Adrenal gland (tissue), 12 donors: Measurements from ENCODE around the gene KCNT1. TPM values are rescaled to one million over a fixed set of nuclear protein-coding genes. Genes with fewer than 3 reads are reported as not detected.

Experiments used
- DNase-seq, 7 donors: peaks; one replicate each; pipeline ENCODE4 v3.0.0-alpha.2; 2019 to 2020
- H3K27ac ChIP-seq, 5 donors: fragments of 200-600 bp; sonication (generic) in 4 of 5; 1 replicate in 3 of 5; 2 replicates in 2 of 5; pipeline versions ENCODE4 v1.5.1 to v1.8.0; 2016 to 2020; ENCODE audit warnings: mild to moderate bottlenecking in 1 of 5
- H3K27me3 ChIP-seq: fragments of 200-600 bp; 2 replicates; pipeline ENCODE4 v1.8.0; 2021
- H3K36me3 ChIP-seq, 2 donors: fragments of 200-600 bp; replicated peaks in 1 of 2; 1 replicate in 1 of 2; 2 replicates in 1 of 2; pipeline versions ENCODE4 v1.5.1 to v1.8.0; 2018 to 2022
- H3K4me1 ChIP-seq, 2 donors: fragments of 200-600 bp; replicated peaks in 1 of 2; 1 replicate in 1 of 2; 2 replicates in 1 of 2; pipeline versions ENCODE4 v1.5.1 to v1.8.0; 2018 to 2021
- H3K4me3 ChIP-seq, 4 donors: fragments of 200-600 bp; sonication (generic) in 3 of 4; one replicate each; pipeline ENCODE4 v1.5.1; 2016 to 2018
- H3K9me3 ChIP-seq, 3 donors: fragments of 200-600 bp; sonication (generic) in 1 of 3; replicated peaks in 1 of 3; 1 replicate in 2 of 3; 2 replicates in 1 of 3; pipeline versions ENCODE4 v1.5.1 to v1.8.0; 2016 to 2021
- POLR2A ChIP-seq, 2 donors: fragments of 450-650 bp; IDR thresholded peaks; one replicate each; pipeline ENCODE4 v1.6.1; 2017; ENCODE audit warnings: antibody characterized with exemption in 2 of 2, mild to moderate bottlenecking in 2 of 2, moderate library complexity in 1 of 2
- WGBS, 4 donors: extraction: QIAGEN DNeasy Blood & Tissue Kit in 2 of 4; methylation state at CpG; one replicate each; pipeline versions ENCODE4 v1.1.5 to v1.1.7; 2013 to 2017; 5-methylcytosine and 5-hydroxymethylcytosine counted together
- intact Hi-C, 2 donors: fragments of 100-400 bp; cut with DNase I; formaldehyde crosslinking; loops; one replicate each; pipeline versions ENCODE4 v1.14.1 to v1.15.0; 2022 to 2023
- polyA plus RNA-seq, 3 donors: library from polyadenylated mRNA; stranded (reverse); fragments of 200-250 nt in 2 of 3; fragments of 350-450 nt in 1 of 3; fragmentation: Illumina TruSeq in 1 of 3; extraction: RNeasy Lipid Tissue Mini Kit (QIAGEN cat#74804) in 1 of 3; gene quantifications; one replicate each; pipeline ENCODE4 v1.2.3, GENCODE V29; 2013 to 2014
- total RNA-seq, 9 donors: library from RNA; depleted of rRNA in 4 of 9; stranded (reverse); fragments of >200 nt in 4 of 9; fragments of 120-200 nt in 1 of 9; fragmentation: NEBNext Ultra II Directional in 1 of 9; extraction: Animal tissue kit (Norgen Biotek cat#: 25700) in 1 of 9; gene quantifications; one replicate each; pipeline versions ENCODE4 v1.1.0 to v1.2.4, GENCODE V29; 2013 to 2023
- TF ChIP-seq, protein P1 (sequence below), 6 experiments: fragments of 450-650 bp in 4 of 6; fragments of 200-600 bp in 2 of 6; sonication (generic) in 1 of 6; IDR thresholded peaks; 1 replicate in 5 of 6; 2 replicates in 1 of 6; pipeline versions ENCODE4 v1.5.1 to v1.8.0; 2016 to 2021; ENCODE audit warnings: antibody characterized with exemption in 6 of 6, mild to moderate bottlenecking in 2 of 6, moderate library complexity in 1 of 6
- donor health status: healthy with polysubstance abuse.
- donor health status: Bipolar disorder and iron deficiency.
- donor health status: DM: yes; HTN: yes; CAD: no.
- donor health status: DM: no; HTN: no; CAD: no.
- donor health status: DM: no; HTN: no; CAD: no.
- donor health status: DM: yes; HTN: yes; CAD: no.

The KCNT1 gene
- total and polyA plus RNA-seq, 12 donors: 0.05 to 2.4 (median 0.24) TPM; not detected in 6

DNA sequence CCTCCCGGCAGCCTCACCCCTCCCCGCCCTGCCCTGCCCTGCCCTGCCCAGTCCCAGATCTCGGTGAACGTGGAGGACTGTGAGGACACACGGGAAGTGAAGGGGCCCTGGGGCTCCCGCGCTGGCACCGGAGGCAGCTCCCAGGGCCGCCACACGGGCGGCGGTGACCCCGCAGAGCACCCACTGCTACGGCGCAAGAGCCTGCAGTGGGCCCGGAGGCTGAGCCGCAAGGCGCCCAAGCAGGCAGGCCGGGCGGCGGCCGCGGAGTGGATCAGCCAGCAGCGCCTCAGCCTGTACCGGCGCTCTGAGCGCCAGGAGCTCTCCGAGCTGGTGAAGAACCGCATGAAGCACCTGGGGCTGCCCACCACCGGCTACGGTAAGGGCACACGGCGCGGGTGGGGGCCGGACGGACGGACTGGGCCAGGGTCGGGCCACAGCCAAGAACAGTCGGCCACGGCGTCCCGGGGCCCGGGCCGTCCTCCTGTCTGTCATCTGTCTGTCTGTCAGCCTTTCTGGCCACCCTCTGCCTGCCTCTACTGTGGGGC, 84.2 kb downstream of the KCNT1 start:
- H3K27me3 ChIP-seq: peaks cover 3% of the 10 kb centered on the region
- no peak overlapping the region for H3K4me3 ChIP-seq
- H3K27ac ChIP-seq: no peak overlapping the region
- no peak for TF ChIP-seq POLR2A (IDR thresholded peaks at IDR 0.05)
- TF ChIP-seq, protein P1, sequence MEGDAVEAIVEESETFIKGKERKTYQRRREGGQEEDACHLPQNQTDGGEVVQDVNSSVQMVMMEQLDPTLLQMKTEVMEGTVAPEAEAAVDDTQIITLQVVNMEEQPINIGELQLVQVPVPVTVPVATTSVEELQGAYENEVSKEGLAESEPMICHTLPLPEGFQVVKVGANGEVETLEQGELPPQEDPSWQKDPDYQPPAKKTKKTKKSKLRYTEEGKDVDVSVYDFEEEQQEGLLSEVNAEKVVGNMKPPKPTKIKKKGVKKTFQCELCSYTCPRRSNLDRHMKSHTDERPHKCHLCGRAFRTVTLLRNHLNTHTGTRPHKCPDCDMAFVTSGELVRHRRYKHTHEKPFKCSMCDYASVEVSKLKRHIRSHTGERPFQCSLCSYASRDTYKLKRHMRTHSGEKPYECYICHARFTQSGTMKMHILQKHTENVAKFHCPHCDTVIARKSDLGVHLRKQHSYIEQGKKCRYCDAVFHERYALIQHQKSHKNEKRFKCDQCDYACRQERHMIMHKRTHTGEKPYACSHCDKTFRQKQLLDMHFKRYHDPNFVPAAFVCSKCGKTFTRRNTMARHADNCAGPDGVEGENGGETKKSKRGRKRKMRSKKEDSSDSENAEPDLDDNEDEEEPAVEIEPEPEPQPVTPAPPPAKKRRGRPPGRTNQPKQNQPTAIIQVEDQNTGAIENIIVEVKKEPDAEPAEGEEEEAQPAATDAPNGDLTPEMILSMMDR (IDR thresholded peaks at IDR 0.05): no peak
- intact Hi-C loops: no loop called here
- no peaks in the 10 kb centered on the region for H3K9me3 ChIP-seq
- 78 to 93% (median 88%) methylated on average over 16 to 44 of the region's 44 CpGs for WGBS, 4 donors
- H3K4me1 ChIP-seq: no peaks in the 10 kb centered on the region
- DNase-seq: no peak
- H3K36me3 ChIP-seq: no peaks in the 10 kb centered on the region

DNA sequence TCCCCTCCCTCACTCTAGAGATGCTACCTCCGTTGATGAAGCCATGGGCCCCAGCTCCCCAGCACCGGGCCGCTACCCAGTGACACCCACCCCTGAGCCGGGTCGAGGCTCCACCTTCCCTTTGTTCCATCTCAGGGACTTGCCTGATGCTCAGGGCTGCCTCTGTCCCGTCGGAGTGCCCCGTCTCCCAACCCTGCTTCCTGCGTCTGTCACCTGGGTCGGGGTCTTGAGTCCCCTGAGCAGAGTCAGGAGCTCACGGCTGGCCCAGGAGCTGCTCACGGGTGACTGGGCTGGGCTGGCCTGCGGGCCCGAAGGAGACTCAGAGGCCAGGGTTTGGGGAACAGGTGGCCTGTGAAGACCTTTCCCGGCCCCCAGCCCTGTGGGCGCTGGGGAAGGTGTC, 85.3 kb downstream of the KCNT1 start:
- intact Hi-C loops: no loop called here
- no peaks in the 10 kb centered on the region for H3K9me3 ChIP-seq
- H3K36me3 ChIP-seq: no peaks in the 10 kb centered on the region
- H3K4me3 ChIP-seq: no peak overlapping the region
- DNase-seq: no peak
- no peak overlapping the region for H3K27ac ChIP-seq
- TF ChIP-seq, protein P1 (IDR thresholded peaks at IDR 0.05): no peak
- no peak for TF ChIP-seq POLR2A (IDR thresholded peaks at IDR 0.05)
- H3K4me1 ChIP-seq: no peaks in the 10 kb centered on the region
- 71 to 77% (median 74%) methylated on average over 5 to 16 of the region's 16 CpGs for WGBS, 4 donors
- H3K27me3 ChIP-seq: peaks cover 3% of the 10 kb centered on the region

DNA sequence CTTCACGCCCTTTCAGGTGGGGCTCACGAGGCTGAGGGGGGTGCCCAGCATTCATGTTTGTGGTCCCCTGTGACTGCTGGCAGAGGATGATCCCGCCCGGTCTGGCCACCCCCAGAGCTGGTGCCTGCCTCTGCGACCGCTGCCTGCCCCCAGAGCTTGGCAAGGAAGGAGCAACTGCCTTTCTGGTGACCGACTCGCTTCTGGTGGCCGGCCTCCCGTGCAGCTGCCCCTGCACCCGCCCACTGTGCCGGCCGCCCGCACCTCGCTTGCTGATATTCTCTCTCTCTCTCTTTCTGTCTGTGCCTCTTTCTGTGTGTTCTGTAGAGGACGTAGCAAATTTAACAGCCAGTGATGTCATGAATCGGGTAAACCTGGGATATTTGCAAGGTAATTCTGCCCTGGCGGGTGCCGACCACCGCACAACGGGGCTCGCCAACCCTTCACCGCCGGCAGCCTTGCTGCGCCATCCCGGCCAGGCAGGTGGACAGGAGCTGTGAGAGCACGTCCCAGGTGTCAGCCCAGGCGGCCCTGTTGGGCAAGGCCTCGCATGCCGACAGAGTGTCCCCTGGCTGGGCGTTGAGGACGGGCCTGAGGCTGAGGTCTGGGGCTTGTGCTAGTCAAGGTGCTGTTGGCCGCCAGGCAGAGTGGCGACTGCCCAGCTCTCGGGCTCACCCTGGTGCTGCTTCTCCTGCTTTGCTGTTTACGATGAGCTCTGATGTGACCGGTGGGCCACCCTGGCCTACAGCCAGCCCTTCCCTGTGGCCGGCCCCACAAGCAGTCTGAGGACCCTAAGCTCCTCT, 86.0 kb downstream of the KCNT1 start:
- Histone ChIP-seq H3K27me3 (peaks cover 3% of the 10 kb centered on the region), H3K4me3 (no peak overlapping the region), H3K4me1 (no peaks in the 10 kb centered on the region), H3K9me3 (no peaks in the 10 kb centered on the region), H3K36me3 (no peaks in the 10 kb centered on the region), H3K27ac (no peak overlapping the region)
- intact Hi-C loops: no loop called here
- WGBS, 4 donors: 78 to 86% (median 83%) methylated on average over 11 to 38 of the region's 38 CpGs
- DNase-seq: no peak
- TF ChIP-seq, protein P1 (IDR thresholded peaks at IDR 0.05): no peak

DNA sequence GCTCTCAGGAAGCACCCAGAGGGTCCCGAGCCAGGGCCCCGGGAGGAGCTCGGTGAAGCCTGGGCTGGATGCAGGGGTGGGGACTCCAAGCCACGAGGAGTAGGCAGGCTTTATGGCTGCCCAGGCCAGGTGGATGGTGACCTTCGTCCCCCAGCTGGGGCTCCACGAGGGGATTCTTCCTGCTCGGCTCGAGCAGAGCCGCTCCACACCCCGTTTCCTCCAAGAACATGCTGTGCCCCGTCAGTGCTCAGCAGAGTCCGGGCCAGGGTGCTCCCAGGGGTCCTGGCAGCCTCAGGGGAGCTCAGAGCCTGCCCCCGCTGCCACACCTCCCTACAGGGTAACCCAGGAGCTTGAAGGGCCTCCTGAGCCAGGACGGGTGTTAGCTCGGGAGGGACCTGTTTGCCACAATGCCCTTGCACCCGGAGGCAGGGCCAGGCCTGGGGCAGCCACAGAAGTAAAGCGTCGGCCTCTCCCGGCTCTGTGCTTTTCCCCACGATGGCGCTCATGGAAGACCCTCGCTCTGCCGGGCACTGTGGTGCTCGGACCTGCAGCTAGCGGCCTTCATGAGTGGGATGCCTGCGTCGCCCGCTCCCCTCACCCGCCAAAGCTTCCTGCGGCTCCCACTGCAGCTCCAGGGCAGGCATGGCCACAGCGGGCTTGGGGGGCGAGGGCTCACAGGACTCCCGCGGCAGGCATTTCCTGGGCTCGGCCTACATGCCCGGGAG, 86.8 kb downstream of the KCNT1 start:
- no peak for TF ChIP-seq POLR2A (IDR thresholded peaks at IDR 0.05)
- TF ChIP-seq, protein P1 (IDR thresholded peaks at IDR 0.05): no peak

More for the DNA sequence above, 86.8 kb downstream of the KCNT1 start:
- H3K27ac ChIP-seq: no peak overlapping the region
- no peaks in the 10 kb centered on the region for H3K4me1 ChIP-seq
- H3K9me3 ChIP-seq: no peaks in the 10 kb centered on the region
- peaks cover 3% of the 10 kb centered on the region for H3K27me3 ChIP-seq
- WGBS, 4 donors: 75 to 85% (median 78%) methylated on average over 7 to 36 of the region's 36 CpGs
- no peak overlapping the region for H3K4me3 ChIP-seq
- intact Hi-C loops: no loop called here
- H3K36me3 ChIP-seq: no peaks in the 10 kb centered on the region
- DNase-seq: no peak
